ENCODE data around the gene FCGR2B.
"Not testable (repeated sequence)": the region's sequence is repeated elsewhere in the genome, so short reads cannot be mapped to it uniquely, and the experiment has no call there.

The FCGR2B gene

DNA sequence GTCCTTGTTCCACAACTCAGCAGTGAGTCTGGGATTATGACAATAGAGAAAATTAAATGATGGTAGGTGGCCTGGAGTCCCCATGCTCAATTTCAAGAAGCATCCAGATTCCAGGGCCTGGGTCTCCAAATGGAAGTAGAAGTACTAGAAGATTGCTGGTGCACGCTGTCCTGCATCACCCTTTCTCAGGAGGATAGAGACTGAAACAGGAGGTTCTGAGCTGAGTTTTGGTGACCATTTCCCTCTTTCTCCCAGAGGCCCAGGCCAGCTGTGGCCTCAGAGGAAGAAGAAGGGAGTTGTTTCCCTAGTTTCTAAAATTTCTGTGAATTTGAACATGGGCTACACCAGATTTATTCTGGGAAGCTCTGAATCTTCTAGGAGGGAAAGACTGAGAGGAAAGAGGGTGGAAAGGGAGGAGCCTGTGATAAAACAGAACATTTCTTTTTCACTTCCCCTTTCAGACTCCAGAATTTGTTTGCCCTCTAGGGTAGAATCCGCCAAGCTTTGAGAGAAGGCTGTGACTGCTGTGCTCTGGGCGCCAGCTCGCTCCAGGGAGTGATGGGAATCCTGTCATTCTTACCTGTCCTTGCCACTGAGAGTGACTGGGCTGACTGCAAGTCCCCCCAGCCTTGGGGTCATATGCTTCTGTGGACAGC, at the start of gene FCGR2B:
Gene FCGR2B, plus strand, starts transcription at position 460 of the 656 bp plus-strand sequence. Its CDS starts 99 bp downstream, at position 559.
- DNase-seq, result not testable (repeated sequence)

DNA sequence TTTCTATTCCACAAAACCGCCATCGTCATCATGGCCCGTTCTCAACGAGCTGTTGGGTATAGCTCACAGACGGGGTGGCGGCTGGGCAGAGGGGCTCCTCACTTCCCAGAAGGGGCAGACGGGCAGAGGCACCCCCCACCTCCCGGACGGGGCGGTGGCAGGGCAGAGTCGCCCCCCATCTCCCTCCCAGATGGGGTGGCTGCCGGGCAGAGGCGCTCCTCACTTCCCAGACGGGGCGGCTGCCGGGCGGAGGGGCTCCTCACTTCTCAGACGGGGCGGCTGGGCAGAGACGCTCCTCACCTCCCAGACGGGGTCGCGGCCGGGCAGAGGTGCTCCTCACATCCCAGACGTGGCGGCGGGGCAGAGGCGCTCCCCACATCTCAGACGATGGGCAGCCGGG, 46.5 kb upstream of the FCGR2B start:
- DNase-seq, result not testable (repeated sequence)

DNA sequence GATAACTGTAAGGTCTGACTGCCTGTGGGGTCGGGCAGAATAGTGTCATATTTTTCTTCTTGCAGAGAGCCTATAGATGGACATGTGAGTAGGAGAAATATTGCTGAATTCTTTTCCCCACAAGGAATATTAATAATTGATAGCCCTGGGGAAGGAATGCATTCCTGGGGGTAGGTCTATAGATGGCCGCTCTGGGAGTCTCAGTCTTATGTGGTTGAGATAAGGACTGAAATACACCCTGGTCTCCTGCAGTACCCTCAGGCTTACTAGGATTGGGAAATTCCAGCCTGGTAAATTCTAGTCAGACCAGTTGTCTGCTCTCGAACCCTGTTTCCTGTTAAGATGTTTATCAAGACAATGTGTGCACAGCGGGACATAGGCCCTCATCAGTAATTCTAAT, 44.4 kb upstream of the FCGR2B start:
- DNase-seq, result not testable (repeated sequence)

DNA sequence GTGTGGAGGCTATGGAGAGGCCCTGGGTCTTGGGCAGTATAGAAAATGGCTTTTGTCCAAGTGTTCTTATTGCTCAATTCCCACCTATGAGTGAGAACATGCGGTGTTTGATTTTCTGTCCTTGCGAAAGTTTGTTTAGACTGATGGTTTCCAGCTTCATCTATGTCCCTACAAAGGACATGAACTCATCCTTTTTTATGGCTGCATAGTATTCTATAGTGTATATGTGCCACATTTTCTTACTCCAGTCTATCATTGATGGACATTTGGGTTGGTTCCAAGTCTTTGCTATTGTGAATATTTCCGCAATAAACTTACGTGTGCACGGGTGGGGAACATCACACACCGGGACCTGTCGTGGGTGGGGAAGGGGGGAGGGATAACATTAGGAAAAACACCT, 42.5 kb upstream of the FCGR2B start:
- DNase-seq, result not testable (repeated sequence)

DNA sequence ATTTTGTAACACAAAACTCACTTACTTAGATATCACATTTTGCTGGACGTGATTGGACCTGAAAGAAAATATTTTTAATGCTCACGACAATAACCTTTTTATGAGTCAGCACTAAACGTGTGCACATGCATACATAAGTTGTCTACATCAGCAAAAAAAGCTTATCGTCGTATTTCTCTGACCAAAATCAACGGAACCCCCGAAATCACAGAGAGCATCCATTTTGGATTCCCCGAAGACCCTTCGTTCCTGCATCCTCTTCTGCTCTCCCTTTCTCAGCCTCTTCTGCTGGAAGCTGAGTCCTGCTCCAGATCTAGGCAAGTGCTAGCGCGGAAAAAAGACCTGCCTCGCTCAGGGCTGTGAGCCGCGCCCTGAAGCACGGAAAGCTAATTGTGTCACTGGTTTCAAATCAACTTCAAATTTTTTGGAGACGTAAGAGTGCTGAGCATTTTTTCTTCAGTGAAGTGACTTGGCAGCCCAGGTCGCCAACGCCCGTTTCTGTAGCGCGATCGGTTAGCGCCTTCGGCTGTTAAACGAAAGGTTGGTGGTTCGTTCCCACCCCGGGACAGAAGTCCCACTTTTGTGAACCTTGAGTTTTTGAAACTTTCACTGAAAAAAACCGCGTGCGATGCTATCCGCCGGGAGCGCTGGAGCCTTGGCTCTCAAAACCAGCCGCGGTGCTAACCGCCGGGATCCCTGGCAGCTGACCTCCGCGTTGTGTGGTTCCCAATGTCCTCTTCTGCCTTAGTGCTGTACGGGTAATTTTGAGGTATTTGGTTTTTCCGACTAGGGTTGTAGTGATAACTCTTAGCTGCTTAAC, 41.6 kb upstream of the FCGR2B start:
- peak; percentile 35 for DNase-seq

DNA sequence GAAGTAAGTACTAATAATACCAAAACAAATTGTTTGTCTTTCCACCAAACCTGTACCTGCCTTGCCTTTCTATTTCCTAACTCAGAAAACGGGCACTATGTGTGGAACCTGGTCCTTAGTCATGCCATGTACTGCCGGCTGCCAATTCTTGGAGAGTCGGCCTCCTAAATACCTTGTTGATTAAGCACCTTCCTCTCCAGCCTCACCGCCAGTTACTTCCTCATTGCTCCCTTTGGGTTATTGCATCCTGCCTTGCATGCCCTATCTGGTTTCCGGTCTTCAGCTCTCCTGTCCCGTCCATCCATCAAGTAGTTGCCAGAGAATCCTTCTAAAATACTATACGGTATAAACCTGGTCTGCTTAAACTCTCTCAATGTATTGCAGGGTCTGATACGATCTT, 40.9 kb upstream of the FCGR2B start:
- not testable (repeated sequence) for DNase-seq

DNA sequence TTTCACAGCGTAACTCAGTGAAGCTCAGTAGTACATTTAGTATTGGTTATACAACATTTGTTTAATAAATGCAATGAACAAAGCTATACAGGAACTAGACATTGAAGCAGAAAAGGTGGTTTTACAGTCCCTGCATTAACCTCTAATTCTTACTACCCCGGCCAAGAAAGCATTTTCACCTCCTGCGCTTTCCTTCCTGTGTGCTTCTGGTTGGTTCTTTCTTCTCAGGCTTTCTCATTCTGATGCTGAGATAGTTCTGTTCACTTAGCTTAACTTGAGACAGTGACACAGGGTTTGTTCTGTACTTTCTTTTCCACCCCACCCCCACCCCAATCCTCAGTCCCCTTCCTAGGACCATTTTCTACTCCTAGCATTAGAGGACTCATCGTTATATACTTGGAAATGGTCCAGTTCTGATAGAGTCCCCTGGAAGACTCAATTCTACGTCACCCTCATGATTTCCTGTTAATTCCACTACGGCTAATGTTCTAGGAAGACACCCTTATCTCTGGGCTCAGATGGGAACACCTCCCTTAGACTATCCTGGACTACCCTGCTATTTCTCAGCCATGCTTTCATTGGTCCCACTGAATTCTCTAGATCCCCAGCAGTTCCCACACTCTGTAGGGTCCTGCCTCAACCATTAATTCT, 39.4 kb upstream of the FCGR2B start:
- DNase-seq, result not testable (repeated sequence)

GRCh38 chr1:161624605-161625004, 38.3 kb upstream of the FCGR2B start:
- not testable (repeated sequence) for DNase-seq

DNA sequence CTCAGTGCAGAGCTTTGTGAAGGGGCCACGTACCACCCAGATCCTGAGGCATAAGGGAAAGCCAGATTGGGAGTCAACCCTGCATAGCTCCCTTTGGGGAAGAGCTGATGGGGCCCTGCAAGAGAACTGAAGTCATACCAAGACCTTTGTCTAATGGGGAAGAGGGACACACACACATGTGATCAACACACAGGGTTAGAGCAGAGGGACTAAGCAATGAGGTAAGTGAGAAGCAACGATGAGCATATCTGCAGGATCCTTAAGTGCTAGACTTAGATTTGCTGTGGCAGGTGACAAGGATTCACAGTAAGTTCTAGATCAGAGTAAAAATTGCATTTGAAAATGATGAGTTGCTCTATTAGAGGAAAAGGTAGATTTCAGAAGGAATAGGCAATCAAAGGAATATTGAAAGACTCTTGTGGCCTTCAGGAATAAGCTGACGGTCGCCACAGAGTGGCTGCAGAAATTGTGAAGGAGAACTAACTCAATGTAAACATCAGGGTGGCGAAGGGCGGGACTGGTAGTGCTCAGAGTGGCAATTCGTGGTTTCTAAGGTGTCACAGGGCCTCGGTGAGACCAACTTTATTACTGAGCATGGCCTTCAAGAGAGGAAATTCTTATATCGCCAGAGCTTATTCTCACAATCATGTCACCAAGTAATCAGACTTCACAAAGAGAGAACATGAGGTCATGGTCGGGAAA, 36.3 kb upstream of the FCGR2B start:
- not testable (repeated sequence) for DNase-seq

- not testable (repeated sequence) for DNase-seq
Measured at GRCh38 chr1:161630128-161630742, 32.7 kb upstream of the FCGR2B start.

DNA sequence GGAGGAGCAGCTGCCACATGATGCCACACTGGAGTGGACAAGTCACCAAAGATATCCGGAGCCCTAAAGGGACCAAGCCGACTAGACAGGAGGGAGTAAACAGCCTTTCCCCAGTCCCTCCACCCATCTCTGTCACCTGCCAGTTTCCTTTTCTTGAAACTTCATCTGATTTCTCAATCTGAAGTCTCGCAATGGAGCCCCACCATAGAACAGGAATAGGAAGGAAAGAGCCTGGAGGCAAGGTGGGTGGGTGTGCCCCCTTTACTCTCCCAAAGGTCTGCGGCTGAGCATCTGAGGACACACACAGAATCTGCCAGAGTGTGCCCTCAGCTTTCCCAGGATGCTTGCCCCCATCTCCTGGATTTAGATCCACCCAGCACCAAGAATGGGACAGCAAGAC, 31.9 kb upstream of the FCGR2B start, which contains the start of gene FCGR3B:
Gene FCGR3B, minus strand, starts transcription at position 101 of the 400 bp plus-strand sequence. Its CDS starts 82 bp downstream, at position 19.
- DNase-seq, result no peak

GRCh38 chr1:161634993-161635392, 27.9 kb upstream of the FCGR2B start:
- DNase-seq, result not testable (repeated sequence)

GRCh38 chr1:161636189-161636782, 26.7 kb upstream of the FCGR2B start:
- not testable (repeated sequence) for DNase-seq

DNA sequence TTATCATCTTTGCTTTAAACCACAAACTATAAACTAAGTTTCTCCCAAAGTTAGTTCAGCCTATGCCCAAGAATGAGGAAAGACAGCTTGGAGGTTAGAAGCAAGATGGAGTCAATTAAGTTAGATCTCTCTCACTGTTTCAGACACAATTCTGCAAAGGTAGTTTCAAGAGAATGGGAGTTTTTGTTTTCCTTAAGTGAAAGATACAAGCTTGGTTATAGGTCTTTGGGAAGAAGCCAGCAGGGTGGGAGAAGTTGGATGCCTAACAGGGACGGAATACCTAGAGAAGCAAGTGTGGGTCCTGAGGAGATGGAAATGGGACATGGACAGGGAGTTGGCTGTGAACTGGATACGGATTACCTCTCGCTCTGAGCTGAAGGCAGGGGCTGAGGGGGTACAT, 26.0 kb upstream of the FCGR2B start:
- not testable (repeated sequence) for DNase-seq

GRCh38 chr1:161638251-161638993, 24.5 kb upstream of the FCGR2B start:
- DNase-seq, result not testable (repeated sequence)

GRCh38 chr1:161639203-161639602, 23.7 kb upstream of the FCGR2B start:
- not testable (repeated sequence) for DNase-seq

DNA sequence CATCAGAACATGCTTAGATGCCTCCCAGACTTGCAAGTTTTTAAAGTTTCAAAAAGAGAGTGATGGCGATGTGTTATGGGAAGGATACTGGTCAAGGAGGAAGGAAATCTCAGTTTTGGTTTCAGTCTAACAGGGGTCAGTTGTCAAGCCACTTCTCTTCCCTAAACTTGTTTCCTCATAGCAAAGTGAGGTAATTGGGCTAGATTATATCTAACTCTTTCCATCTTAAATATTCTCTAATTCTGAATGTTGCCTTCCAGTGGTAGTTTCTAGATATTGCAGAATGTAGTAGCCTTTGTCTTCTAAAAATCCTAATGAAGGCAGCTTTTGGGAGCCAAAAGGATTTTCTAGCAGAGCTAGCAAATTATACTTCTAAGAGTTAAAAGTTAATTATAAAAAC, 20.2 kb upstream of the FCGR2B start:
- not testable (repeated sequence) for DNase-seq

DNA sequence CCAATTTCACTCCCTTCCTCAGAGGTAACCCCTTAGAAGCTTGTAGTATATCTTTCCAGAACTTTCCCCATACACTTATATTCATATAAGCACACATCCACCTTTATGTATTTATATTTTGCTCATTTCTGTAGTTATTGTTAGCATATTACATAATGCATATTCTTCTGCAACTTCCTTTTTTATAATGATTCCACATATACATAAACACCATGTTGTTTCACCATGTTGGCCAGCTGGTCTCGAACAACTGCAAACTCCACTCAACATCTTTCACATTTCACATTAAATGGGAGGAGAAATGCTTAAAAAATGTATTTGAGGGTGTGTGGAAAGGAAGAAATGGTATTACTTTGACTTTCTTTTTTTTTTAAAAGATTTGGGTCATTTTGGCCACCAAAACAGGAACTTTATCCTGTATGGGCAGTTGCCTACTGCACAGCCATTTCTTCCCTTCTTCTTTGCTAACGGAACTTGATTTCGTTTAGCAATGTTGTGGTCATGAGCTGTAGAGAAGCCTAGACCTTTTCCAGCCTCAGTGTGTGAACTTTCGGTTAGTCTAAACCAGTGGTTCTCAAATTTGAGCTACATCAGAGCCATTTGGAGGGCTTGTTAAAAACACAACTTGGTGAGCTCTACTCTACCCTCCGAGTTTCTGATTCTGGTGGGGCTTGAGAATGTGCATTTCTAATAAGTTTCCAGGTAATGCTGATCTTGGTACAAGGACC, 19.3 kb upstream of the FCGR2B start:
- DNase-seq, result not testable (repeated sequence)

DNA sequence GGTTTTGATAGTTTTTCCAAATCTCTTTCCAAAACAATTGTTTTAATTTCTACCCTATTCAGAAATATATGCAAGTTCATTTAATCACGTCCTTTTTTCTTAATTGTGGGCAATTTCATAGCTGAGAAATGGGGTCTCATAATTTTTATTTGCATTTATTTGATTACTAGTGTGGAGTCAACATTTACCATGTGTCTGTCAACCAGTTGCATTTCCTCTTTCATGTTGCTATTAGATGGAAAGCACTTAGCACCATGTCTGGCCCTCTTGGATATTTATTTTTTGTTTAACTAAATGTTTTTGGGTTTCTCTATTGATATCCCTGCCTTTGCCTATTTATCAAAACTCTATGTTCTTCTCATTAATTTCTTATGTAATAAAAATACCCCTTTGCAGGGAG, 18.1 kb upstream of the FCGR2B start:
- DNase-seq, result not testable (repeated sequence)
